Gastrocnemius medialis (tissue), 4 donors: Measurements from ENCODE around the gene S100A14. TPM values are rescaled to one million over a fixed set of nuclear protein-coding genes. Genes with fewer than 3 reads are reported as not detected.
A peak's percentile ranks its signal among the peaks of the same experiment; 100 is the strongest.

Experiments used
- ATAC-seq, 2 donors: fragments of 150-250 bp; one replicate each; pipeline ENCODE4 v1.9.1; 2016
- DNase-seq, 2 donors: peaks; one replicate each; pipeline ENCODE4 v3.0.0-alpha.2; 2019
- H3K27ac ChIP-seq, 4 donors: fragments of 200-600 bp; sonication (generic); 1 replicate in 1 of 4; 2 replicates in 3 of 4; pipeline ENCODE4 v1.5.1; 2016 to 2018; ENCODE audit warnings: mild to moderate bottlenecking in 2 of 4, moderate library complexity in 1 of 4
- H3K27me3 ChIP-seq, 3 donors: fragments of 200-600 bp; sonication (generic) in 2 of 3; 1 replicate in 1 of 3; 2 replicates in 2 of 3; pipeline versions ENCODE4 v1.5.1 to v1.6.0; 2016 to 2019; ENCODE audit warnings: mild to moderate bottlenecking in 1 of 3, moderate library complexity in 1 of 3
- H3K36me3 ChIP-seq, 2 donors: fragments of 200-600 bp; sonication (generic) in 1 of 2; one replicate each; pipeline ENCODE4 v1.5.1; 2017 to 2018
- H3K4me1 ChIP-seq, 2 donors: fragments of 200-600 bp; sonication (generic) in 1 of 2; one replicate each; pipeline ENCODE4 v1.5.1; 2016 to 2017; ENCODE audit warnings: mild to moderate bottlenecking in 2 of 2
- H3K4me3 ChIP-seq, 4 donors: fragments of 200-600 bp; sonication (generic) in 3 of 4; 1 replicate in 1 of 4; 2 replicates in 3 of 4; pipeline ENCODE4 v1.5.1; 2016 to 2019; ENCODE audit warnings: mild to moderate bottlenecking in 2 of 4
- H3K9me3 ChIP-seq, 3 donors: fragments of 200-600 bp; sonication (generic) in 2 of 3; 1 replicate in 1 of 3; 2 replicates in 2 of 3; pipeline ENCODE4 v1.5.1; 2016 to 2019
- POLR2A ChIP-seq, 2 donors: fragments of 450-650 bp; IDR thresholded peaks; one replicate each; pipeline ENCODE4 v1.6.1; 2017; ENCODE audit warnings: antibody characterized with exemption in 2 of 2, mild to moderate bottlenecking in 2 of 2, moderate library complexity in 2 of 2
- in situ Hi-C, 4 donors: fragments of 200-750 bp; cut with MboI; loops; one replicate each; pipeline versions ENCODE4 v1.15.0 to v1.8.0; 2017; ENCODE audit warnings: low sequenced_read_pairs in 4 of 4
- intact Hi-C: fragments of 100-400 bp; cut with DNase I; formaldehyde crosslinking; loops from one replicate; pipeline ENCODE4 v1.15.1; 2023; ENCODE audit warnings: low total_unique reads
- total RNA-seq, 4 donors: library from RNA; depleted of rRNA; stranded (reverse); fragments of >200 nt; gene quantifications; one replicate each; pipeline versions ENCODE4 v1.1.0 to v1.2.3, GENCODE V29; 2016
- TF ChIP-seq, protein P1 (sequence below), 5 experiments: fragments of 450-650 bp in 3 of 5; fragments of 200-600 bp in 2 of 5; sonication (generic) in 2 of 5; IDR thresholded peaks in 4 of 5; conservative IDR thresholded peaks in 1 of 5; 1 replicate in 4 of 5; 2 replicates in 1 of 5; pipeline ENCODE4 v1.5.1; 2016 to 2019; ENCODE audit warnings: antibody characterized with exemption in 5 of 5, mild to moderate bottlenecking in 3 of 5, moderate library complexity in 3 of 5

The S100A14 gene
- total RNA-seq, 4 donors from 2014 or later, result 1.8 TPM; not detected in 3

DNA sequence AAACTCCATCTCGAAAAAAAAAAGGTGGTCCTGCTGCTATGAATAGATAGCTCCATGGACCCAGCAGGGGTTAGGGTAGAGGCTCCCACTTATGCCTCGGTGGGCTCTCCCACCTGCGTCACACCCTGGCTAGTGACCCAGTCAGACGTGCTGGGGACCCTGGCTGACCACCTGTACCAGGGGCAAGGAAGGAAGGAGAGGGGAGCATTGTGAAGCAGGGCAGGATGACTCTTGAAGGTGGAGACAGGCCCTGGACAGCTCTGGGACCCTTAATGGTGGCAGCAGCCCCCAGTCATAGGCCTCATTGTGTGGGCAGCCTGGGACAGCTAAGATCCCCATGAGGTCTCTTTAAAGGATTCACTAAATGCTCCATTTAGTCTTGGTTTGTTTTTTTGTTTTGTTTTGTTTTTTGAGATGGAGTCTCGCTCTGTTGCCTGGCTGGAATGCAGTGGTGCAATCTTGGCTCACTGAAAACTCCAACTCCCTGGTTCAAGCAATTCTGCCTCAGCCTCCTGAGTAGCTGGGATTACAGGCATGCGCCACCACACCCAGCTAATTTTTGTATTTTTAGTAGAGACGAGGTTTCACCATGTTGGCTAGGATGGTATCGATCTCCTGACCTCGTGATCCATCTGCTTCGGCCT, 32.0 kb upstream of the S100A14 start:
- intact Hi-C loops, result no loop called here
- peaks cover 0 to 30% of the 10 kb centered on the region in 2 donors for H3K36me3 ChIP-seq
- DNase-seq (no peak), ATAC-seq (no peak)
- no peak overlapping the region for H3K4me3 ChIP-seq
- in situ Hi-C loops, result no loop called here
- no peaks in the 10 kb centered on the region for H3K9me3 ChIP-seq
- TF ChIP-seq, protein P1, sequence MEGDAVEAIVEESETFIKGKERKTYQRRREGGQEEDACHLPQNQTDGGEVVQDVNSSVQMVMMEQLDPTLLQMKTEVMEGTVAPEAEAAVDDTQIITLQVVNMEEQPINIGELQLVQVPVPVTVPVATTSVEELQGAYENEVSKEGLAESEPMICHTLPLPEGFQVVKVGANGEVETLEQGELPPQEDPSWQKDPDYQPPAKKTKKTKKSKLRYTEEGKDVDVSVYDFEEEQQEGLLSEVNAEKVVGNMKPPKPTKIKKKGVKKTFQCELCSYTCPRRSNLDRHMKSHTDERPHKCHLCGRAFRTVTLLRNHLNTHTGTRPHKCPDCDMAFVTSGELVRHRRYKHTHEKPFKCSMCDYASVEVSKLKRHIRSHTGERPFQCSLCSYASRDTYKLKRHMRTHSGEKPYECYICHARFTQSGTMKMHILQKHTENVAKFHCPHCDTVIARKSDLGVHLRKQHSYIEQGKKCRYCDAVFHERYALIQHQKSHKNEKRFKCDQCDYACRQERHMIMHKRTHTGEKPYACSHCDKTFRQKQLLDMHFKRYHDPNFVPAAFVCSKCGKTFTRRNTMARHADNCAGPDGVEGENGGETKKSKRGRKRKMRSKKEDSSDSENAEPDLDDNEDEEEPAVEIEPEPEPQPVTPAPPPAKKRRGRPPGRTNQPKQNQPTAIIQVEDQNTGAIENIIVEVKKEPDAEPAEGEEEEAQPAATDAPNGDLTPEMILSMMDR (IDR thresholded peaks at IDR 0.05 in 4 of 5, conservative IDR thresholded peaks at IDR 0.05 in 1 of 5), result no peak
- no peak for TF ChIP-seq POLR2A (IDR thresholded peaks at IDR 0.05)
- H3K27me3 ChIP-seq, result no peaks in the 10 kb centered on the region
- peak overlapping the region; percentile 84 to 100 (median 100) for H3K27ac ChIP-seq
- H3K4me1 ChIP-seq, result peaks cover 36 to 57% of the 10 kb centered on the region in 2 donors

DNA sequence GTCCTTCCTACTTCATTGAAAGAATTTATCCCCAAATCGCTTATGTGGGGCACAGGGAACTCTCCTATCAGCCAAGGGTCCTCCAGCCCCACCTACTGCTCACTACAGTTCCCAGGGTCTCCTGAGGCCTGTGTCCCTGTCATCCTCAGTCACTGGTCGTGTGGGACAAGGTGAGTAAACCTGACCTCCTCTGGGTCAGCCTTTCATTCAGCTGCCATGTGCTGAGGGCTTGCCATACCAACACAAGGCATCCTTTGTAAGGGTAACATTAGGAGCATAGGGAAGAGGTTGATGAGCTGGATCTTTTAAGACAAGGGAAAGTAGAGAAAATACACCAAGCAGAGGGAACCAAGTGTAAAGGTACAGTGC, 31.2 kb upstream of the S100A14 start:
- H3K27ac ChIP-seq, result peak overlapping the region; percentile 95 to 100 (median 100)
- intact Hi-C loops, result no loop called here
- ATAC-seq, result no peak

DNA sequence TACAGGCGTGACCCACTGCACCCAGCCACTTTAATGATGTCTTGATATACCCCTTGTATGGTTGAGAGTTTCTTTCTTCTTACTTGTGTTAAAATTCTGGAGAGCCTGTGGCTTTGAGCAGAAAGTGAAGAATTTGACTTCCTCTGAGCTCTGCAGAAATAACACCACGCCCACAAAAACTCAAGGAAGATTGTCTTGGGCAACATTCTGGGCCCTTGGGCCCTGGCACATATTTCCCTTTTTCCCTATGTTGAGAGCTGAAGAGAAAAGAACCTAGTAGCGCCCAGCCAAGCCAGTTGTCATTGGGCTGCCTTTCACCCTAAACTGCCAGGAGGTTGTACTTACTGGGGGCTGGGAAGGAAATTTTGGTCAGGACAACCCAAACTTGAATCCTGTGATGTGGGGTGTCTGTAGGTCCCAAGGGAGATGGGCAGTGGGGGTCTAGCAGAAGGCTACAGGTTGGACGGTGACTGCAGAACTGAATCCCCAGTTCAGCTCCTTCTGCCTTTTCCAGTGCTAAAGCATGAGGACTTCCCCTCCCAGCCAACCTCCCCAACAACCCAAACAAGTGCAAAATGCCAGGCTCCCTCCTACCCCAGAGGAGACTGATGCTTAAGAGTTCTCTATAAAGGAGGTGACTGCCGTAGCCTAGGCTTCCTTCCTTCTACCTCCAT, 30.7 kb upstream of the S100A14 start:
- Histone ChIP-seq H3K36me3 (peaks cover 0 to 43% of the 10 kb centered on the region in 2 donors), H3K9me3 (no peaks in the 10 kb centered on the region), H3K27me3 (no peaks in the 10 kb centered on the region), H3K27ac (peak overlapping the region; percentile 95 to 100 (median 100)), H3K4me1 (peaks cover 44 to 70% of the 10 kb centered on the region in 2 donors), H3K4me3 (no peak overlapping the region)
- in situ Hi-C loops, result no loop called here
- no peak for ATAC-seq
- intact Hi-C loops, result no loop called here
- DNase-seq, result no peak
- no peak for TF ChIP-seq POLR2A (IDR thresholded peaks at IDR 0.05)
- TF ChIP-seq, protein P1 (IDR thresholded peaks at IDR 0.05 in 4 of 5, conservative IDR thresholded peaks at IDR 0.05 in 1 of 5), result no peak

More for the DNA sequence above, 31.2 kb upstream of the S100A14 start:
- no peaks in the 10 kb centered on the region for H3K9me3 ChIP-seq
- H3K4me3 ChIP-seq, result no peak overlapping the region
- DNase-seq, result no peak
- peaks cover 40 to 65% of the 10 kb centered on the region in 2 donors for H3K4me1 ChIP-seq
- peaks cover 0 to 38% of the 10 kb centered on the region in 2 donors for H3K36me3 ChIP-seq
- in situ Hi-C loops, result no loop called here
- TF ChIP-seq, protein P1 (IDR thresholded peaks at IDR 0.05 in 4 of 5, conservative IDR thresholded peaks at IDR 0.05 in 1 of 5), result no peak
- no peak for TF ChIP-seq POLR2A (IDR thresholded peaks at IDR 0.05)
- H3K27me3 ChIP-seq, result no peaks in the 10 kb centered on the region

DNA sequence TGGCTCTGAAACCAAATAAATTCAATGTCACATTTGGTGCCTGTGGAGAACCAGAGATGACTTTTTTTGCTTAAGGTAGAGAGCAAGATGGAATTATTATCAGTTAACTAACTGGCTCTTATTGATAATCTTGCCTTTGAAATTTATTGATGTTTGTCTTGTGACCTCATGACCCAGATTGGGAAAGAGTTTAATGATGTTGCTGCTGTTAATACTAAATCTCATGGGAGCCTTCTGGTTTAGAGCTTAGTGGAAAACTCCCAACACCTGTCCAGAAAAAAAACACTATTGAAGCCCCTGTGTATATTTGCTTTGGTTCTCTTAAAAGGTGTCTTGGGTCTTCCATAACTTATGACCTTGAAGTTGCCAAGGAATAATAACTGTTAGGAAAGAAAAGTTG, 27.7 kb upstream of the S100A14 start:
- no peaks in the 10 kb centered on the region for H3K9me3 ChIP-seq
- in situ Hi-C loops (no loop called here), intact Hi-C loops (no loop called here)
- H3K4me1 ChIP-seq, result peaks cover 64 to 80% of the 10 kb centered on the region in 2 donors
- peaks cover 0 to 68% of the 10 kb centered on the region in 2 donors for H3K36me3 ChIP-seq
- H3K27ac ChIP-seq, result peak overlapping the region; percentile 95 to 100 (median 100)
- H3K4me3 ChIP-seq, result no peak overlapping the region
- H3K27me3 ChIP-seq, result no peaks in the 10 kb centered on the region
- no peak for ATAC-seq
- no peak for TF ChIP-seq POLR2A (IDR thresholded peaks at IDR 0.05)
- TF ChIP-seq, protein P1 (IDR thresholded peaks at IDR 0.05 in 4 of 5, conservative IDR thresholded peaks at IDR 0.05 in 1 of 5), result no peak
- DNase-seq, result no peak
